Ishikawa (cell line): ENCODE results near the gene CIAO2B.

ENCODE experiments used
- EP300 ChIP-seq: IDR thresholded peaks from 2 replicates; pipeline ENCODE4 v1.6.1; 2012; ENCODE audit warnings: borderline replicate concordance
- REST ChIP-seq: IDR thresholded peaks from 2 replicates; pipeline ENCODE4 v1.6.1; 2012; ENCODE audit warnings: low read depth, mild to moderate bottlenecking

GRCh38 chr16:66923866-66924265 lies 10.3 kb downstream of the CIAO2B start:
- TF ChIP-seq REST (no peak), EP300 (no peak)
